ENCODE data around the gene EIF4G3. TPM values are rescaled to one million over a fixed set of nuclear protein-coding genes. Genes with fewer than 3 reads are reported as not detected.

The EIF4G3 gene
- total and polyA plus RNA-seq, 2 donors (not counting 3 experiments of a cell fraction or from before 2014, with no cell fraction given): 40.7 to 78.5 TPM

DNA sequence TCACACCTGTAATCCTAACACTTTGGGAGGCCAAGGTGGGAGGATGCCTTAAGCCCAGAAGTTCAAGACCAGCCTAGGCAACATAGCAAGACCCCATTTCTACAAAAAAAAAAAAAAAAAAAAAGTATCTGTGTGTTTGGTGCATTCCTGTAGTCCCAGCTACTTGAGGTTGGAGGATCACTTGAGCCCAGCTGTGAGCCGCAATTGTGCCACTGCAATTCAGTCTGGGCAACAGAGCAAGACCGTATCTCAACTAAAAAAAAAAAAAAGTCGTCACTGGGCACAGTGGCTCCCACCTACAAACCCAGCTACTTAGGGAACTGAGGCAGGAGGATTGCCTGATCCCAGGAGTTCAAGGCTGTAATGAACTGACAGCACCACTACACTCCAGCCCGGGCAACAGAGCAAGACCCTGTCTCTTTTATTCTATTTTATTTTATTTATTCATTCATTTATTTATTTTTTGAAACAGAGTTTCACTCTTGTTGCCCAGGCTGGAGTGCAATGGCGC is 8.6 kb upstream of the EIF4G3 start:
- H3K9me1 ChIP-seq (replicated peaks; ENCODE audit: control insufficient read depth, extremely low read depth, insufficient read depth, low read length): no peaks in the 10 kb centered on the region
- dilution Hi-C loops (cut with MboI; ENCODE audit: extremely low pct_ligation_motif_present, low sequenced_read_pairs) (no loop called here), intact Hi-C loops (cut with micrococcal nuclease) (no loop called here)
- no peak overlapping the region for H3K4me3 ChIP-seq (replicated peaks in 1 of 3; ENCODE audit: insufficient read depth in 1 of 3, low read depth in 1 of 3, low read length in 3 of 3)
- no peaks in the 10 kb centered on the region for H3K4me1 ChIP-seq (ENCODE audit: control insufficient read depth, extremely low read depth, insufficient read depth, low read length)
- H3K9me3 ChIP-seq (replicated peaks; ENCODE audit: control insufficient read depth, insufficient read depth, low read length): no peaks in the 10 kb centered on the region
- CTCF ChIA-PET: interaction anchor here (2.9 kb wide), 1 partner anchor 10 kb away, joined by 27 read pairs; no protein-coding TSS in a partner anchor
- no peak overlapping the region for H3K4me2 ChIP-seq (ENCODE audit: insufficient read depth, low read length)
- no peak for DNase-seq (ENCODE audit: low read depth, low spot score)
- no peaks in the 10 kb centered on the region for H4K20me1 ChIP-seq (replicated peaks; ENCODE audit: control insufficient read depth, extremely low read depth, insufficient read depth, low read length)
- H3K79me2 ChIP-seq (ENCODE audit: control insufficient read depth, insufficient read depth, low read length): no peaks in the 10 kb centered on the region
- no TSS peak for BruUV-seq (replicated peaks)
- no peak overlapping the region for H2AFZ ChIP-seq (ENCODE audit: low read depth, low read length)
- H3K9ac ChIP-seq (replicated peaks; ENCODE audit: extremely low read depth, insufficient read depth, low read length): no peak overlapping the region
- no peak for FAIRE-seq
- no peaks in the 10 kb centered on the region for H3K36me3 ChIP-seq (ENCODE audit: control insufficient read depth in 2 of 2, extremely low read depth in 1 of 2, insufficient read depth in 2 of 2, low read length in 2 of 2)
- POLR2A ChIA-PET: interaction anchor here (0.6 to 0.7 kb wide), 2 partner anchors 364 to 399 kb away, joined by 3 to 15 read pairs; no protein-coding TSS in a partner anchor
- TF ChIP-seq GATA2 (IDR thresholded peaks at IDR 0.05; ENCODE audit: insufficient read depth, insufficient read length, low read depth, low read length) (no peak), POLR2A (IDR thresholded peaks at IDR 0.05; ENCODE audit: low read depth, low read length) (no peak), EZH2 (IDR thresholded peaks at IDR 0.05; ENCODE audit: borderline replicate concordance, low read depth, low read length, severe bottlenecking) (no peak), JUN (IDR thresholded peaks at IDR 0.05; ENCODE audit: borderline replicate concordance, insufficient read depth, insufficient read length, low read depth) (no peak), MYC (IDR thresholded peaks at IDR 0.05; ENCODE audit: low read depth, low read length) (no peak)
- TF ChIP-seq, protein P1, sequence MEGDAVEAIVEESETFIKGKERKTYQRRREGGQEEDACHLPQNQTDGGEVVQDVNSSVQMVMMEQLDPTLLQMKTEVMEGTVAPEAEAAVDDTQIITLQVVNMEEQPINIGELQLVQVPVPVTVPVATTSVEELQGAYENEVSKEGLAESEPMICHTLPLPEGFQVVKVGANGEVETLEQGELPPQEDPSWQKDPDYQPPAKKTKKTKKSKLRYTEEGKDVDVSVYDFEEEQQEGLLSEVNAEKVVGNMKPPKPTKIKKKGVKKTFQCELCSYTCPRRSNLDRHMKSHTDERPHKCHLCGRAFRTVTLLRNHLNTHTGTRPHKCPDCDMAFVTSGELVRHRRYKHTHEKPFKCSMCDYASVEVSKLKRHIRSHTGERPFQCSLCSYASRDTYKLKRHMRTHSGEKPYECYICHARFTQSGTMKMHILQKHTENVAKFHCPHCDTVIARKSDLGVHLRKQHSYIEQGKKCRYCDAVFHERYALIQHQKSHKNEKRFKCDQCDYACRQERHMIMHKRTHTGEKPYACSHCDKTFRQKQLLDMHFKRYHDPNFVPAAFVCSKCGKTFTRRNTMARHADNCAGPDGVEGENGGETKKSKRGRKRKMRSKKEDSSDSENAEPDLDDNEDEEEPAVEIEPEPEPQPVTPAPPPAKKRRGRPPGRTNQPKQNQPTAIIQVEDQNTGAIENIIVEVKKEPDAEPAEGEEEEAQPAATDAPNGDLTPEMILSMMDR (IDR thresholded peaks at IDR 0.05; ENCODE audit: extremely low read depth in 1 of 2, insufficient read depth in 1 of 2, low read depth in 1 of 2, low read length in 2 of 2): no peak
- no peaks in the 10 kb centered on the region for H3K27me3 ChIP-seq (ENCODE audit: control insufficient read depth in 2 of 2, insufficient read depth in 2 of 2, low read length in 2 of 2)
- H3K27ac ChIP-seq (ENCODE audit: insufficient read depth, low read depth, low read length): no peak overlapping the region

All from endothelial cell of umbilical vein (primary cell).